GM21381 (cell line): ENCODE results near the gene ERMP1.
A peak's percentile ranks its signal among the peaks of the same experiment; 100 is the strongest.
"Not testable (repeated sequence)": the region's sequence is repeated elsewhere in the genome, so short reads cannot be mapped to it uniquely, and the experiment has no call there.

Experiments
- ATAC-seq: cut with Tn5 transposase; IDR thresholded peaks from one replicate; pipeline ENCODE4 v1.9.1; 2021; ENCODE audit warnings: mild to moderate bottlenecking, moderate library complexity; ENCODE audit not compliant: unreplicated experiment

The ERMP1 gene

DNA sequence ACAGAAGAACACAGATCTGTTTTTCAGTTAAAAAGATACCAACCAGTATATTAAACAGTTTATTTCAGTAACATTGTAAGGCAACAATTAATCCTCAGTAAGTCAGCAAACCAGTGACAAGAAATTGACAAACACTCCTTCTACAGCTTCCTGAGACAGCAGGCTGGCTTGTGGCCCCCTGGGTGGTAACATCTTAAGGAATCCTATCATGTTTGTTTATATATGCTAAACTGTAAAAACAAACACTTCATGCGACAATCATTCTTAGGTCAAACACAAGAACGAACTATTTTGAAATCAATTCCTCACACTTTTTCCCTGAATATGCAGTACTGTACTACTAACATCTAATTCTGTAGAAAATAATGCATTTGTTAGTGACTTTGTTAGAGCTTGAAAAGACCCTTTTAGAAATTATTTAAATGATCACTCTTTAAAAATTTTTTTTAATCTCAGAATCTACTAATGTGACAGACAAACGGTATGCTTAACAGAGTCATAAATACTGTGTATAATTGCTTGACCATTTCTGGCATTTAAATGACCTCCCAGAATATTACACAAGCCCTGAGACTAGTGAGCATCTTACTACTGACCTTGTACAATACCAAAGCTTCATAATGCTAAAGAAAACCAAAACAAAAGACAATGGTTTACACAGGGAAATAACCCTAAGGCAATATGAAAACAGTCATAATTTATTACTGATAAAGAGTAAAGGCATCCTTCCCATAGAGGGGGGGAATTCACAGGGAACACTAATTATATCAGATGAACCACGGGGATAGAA lies 48.2 kb downstream of the ERMP1 start:
- ATAC-seq = no peak

DNA sequence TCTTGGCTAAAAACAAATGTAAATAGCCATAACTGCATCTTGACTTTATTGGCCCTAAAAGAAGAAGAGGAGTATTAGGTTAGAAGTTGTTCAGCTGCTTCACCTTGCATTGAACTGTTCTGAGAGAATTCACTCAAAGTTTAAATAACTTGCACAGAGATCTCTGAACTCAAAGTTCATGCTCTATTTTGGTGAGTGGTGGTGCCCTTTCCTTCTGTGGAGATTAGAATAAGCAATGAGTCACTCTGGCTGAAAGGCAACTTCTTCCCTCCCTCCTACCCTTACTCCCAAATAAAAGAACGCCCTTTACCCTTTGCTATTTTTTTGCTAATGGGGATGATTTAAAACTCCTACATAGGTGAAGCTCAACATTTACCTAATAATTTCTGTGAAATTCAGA lies 48.9 kb downstream of the ERMP1 start:
- no peak for ATAC-seq

DNA sequence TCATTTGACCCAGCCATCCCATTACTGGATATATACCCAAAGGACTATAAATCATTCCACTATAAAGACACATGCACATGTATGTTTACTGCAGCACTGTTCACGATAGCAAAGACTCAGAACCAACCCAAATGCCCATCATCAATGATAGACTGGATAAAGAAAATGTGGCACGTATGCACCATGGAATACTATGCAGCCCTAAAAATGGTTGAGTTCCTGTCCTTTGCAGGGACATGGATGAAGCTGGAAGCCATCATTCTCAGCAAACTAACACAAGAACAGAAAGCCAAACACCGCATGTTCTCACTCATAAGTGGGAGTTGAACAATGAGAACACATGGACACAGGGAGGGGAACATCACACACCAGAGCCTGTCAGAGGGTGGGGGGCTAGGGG lies 49.5 kb downstream of the ERMP1 start:
- ATAC-seq = not testable (repeated sequence)

DNA sequence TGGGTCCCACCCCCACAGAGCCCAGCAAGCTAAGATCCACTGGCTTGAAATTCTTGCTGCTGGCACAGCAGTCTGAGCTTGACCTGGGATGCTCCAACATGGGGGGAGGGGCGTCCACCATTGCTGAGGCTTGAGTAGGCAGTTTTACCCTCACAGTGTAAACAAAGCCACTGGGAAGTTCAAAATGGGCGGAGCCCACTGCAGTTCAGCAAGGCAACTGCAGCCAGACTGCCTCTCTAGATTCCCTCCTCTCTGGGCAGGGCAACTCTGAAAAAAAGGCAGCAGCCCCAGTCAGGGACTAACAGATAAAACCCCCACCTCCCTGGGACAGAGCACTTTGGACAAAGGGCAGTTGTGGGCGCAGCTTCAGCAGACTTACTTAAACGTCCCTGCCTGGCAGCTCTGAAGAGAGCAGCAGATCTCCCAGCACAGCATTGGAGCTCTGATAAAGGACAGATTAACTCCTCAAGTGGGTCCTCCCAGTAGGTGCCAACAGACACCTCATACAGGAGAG lies 53.2 kb downstream of the ERMP1 start:
- not testable (repeated sequence) for ATAC-seq

DNA sequence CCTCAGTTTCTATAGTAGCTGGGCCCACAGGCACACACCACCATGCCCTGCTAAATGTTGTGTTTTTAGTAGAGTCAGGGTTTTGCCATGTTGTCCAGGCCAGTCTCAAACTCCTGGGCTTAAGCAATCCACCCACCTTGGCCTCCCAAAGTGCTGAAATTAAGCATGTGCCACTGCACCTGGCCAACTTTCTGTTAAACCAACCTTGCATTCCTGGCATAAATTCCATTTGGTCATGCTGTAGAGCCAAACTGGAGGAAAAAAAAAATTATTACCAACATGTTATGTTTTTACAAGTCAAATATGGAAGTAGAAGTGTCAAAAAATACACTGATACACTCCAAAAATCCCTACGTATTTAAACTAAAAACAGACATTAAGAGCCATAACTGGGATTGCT lies 54.1 kb downstream of the ERMP1 start:
- no peak for ATAC-seq

DNA sequence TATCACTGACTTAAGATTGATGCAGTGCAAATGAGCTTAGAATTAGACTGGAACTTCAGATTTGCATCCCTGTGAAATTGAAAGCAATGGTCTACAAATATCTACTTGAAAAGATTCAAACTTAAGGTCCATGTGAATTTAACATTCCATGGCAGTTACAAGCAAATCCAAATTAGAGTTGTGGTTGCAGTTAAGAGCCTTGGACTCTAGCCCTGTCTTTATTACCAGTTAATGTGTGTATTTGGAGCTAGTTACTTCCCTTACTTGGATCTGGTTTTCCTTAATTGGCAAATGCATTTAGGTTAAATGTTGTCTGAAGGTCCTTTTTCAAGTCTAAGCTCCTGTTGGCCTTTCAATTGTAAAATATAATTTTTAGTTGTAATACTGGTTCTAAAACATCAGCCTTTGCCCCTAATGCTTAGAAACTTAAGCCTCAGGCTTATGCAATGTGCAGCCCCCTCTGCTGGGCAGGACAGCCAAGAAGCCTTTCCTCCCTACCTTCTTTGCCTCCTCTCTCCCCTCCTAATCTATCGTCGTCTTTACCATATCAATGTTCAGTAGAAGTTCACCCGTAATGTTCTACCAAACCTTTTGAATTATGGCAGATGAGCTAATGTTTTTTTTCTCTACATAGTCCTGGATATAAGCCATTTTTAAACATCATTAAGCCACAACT lies 59.5 kb downstream of the ERMP1 start:
- no peak for ATAC-seq

DNA sequence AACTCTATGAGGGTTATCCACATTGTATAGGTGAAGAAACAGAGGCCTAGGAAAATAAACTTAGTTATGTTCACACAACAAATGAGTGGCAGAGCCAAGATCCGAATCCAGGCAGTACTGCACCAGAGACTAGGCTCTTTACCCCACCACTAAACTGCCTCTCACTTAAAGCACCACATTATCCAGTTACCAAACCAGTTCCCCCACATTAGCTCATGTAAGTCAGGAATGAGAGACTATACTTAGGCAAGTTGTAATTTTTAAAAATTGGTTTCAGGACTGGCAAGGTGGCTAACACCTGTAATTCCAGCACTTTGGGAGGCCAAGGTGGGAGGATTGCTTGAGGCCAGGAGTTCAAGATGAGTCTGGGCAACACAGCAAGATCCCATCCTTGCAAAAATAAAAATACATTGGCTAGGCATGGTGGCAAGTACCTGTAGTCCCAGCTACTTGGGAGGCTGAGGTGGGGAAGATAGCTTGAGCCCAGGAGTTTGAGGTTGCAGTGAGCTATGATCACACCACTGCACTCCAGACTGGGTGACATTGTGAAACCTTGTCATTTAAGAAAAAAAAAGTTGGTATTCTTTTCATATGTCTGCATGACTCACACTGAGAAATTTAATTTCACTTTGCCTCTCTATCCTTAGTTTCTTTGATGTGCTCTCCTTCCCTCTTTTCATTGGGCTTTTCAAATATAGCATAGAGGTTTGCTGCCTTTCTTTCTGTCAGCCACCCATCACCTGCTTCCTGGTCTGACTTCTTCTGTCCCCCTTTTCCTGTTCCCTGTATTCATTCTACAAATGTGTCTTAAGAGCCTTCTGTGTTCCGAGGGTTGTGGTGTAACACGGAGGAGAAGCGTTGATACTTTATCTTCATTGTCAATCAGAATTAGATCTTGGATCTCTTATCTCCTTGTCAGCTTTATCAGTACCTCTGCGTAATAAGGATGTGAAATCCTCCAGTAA lies 64.7 kb downstream of the ERMP1 start:
- ATAC-seq = peak; percentile 53

DNA sequence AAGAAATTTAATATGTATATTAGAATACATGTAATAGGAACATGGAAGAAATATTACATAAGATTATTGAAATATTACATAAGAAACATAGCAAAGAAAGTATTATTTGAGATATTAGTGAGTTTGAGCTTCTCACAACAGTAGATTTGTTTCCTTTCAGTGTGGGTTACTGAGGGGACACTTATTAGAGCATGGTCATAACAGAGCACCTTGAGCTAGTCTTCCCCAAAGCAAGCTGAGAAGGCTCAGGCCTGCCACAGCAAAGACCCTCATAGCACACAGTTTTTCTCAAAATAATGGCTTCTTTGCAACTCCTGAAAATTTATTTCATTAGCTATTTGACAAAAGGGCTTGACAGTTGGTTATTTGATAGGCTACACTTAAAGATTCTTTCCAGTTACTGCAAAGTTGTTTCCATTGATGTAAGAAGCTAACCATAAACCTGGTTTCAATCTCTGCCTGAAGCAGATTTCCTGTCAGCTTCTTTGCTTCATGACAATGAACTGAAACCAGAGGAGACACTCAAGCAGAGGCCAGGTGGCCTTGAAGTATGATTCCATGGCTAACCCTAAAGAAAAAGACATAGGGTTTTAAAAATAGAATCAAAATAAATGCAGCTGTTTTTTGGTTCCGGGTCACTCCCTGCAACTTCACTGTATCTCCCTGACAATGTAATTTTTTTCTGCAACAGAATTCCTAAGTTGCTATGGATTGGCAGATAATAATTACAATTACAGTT lies 68.6 kb downstream of the ERMP1 start:
- peak; percentile 79 for ATAC-seq

DNA sequence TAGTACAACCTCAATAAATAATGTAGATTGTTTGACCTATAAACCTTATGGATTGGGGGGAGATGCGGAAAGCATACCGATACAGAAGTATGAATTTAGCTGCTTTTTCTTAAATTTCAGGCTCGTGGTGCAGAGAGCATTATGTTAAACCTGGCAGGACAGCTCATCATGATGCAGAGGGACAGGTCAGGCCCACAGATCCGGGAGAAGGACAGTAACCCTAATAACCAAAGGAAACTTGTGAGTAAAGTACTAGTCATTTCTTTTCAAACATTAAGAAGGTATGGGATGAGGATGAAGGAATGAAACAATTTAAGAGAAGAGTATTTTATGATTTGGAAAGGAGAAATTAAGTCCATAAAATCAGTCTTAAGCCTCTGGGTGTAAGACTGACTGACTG lies 70.5 kb downstream of the ERMP1 start:
- no peak for ATAC-seq

DNA sequence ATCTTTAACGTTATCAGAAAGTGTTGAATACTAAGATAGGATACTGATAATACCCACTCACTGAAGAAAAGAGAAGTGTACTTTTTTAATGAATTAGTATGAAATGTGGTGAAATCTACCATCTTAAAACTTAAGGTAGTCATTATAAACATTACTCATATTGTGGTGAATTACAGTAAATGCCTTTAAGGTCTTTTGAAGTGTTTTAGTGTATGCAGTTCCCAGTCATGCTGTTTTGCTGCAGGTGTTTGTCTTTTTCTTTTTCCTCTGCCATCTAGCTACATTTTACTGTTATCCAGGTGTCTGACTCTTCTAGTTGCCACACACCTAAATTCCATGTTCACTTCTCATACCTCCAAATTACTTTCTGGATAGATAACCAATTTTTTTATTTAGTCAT lies 72.6 kb downstream of the ERMP1 start:
- ATAC-seq = no peak

DNA sequence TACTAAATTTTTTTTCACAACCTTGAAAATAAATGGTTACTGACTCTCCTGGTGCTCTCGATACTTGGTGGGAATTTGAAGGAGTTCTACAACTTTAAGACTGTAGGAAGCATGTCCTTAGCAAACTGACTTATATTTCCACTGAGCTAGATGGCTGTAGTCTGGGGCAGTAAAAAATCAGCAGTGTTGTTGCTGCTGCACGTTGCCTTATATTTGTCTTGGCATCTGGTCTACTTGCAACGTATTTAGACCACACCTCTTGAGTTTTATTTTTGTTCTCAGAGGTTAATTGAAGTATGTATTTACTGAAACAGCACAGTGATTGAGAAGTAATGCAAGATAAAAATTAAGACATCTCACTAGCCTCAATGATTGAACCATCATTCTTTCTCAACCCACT lies 76.3 kb downstream of the ERMP1 start:
- ATAC-seq = no peak

DNA sequence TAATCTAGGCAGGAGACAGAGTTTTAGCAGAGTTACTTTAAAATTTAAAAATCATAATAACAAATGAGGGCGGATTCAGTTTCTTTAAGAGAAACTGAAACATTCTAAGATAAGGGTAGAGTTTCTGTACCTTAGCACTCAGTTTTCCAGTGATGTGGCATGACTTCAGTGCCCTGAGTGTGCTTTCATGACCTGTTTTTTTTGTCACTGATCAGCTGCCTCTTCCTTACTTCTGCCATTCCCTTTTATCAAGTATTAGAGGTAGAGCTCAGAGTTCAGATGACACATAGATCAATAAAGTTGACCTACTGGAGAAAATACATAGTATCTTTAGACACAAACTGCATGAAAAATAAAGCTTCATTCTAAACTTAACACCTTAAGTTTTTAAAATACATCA lies 82.3 kb downstream of the ERMP1 start:
- ATAC-seq = no peak

DNA sequence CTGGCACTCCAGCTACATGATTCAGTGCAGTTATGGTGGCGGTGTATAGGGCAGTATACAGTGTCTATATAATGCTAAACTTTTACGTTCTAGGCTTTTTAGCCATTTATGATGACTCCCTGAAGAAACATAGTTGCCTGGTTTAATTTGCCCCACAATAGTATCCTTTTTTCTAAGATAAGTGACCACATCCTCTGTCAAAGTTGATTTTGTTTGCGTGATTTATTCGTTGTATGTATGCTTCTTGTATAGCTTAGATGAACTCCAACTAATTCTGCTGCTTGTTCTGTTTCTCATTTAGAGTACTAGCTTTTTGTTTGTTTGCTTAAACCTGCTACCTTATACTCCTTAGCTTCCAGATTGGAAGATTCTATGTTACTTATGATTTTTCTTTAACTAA lies 83.6 kb downstream of the ERMP1 start:
- ATAC-seq = no peak

DNA sequence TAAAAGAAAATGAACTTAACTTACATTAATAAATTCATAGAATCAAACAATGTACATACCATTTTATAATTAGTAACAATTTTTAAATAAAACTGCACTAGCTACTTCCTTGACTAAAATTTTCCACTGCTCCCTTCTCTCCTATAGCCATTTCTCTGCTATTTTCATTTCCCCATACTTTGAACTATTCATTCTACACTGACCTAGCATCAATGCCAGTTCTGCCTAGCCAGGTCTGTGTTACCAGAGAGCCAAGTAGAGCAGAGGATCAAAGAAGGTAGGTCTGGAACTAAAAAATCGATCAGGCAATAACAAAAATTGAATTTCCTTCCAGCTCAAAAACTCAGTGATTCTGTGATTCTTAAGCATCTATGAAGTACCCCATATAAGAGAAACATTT lies 84.5 kb downstream of the ERMP1 start:
- no peak for ATAC-seq

DNA sequence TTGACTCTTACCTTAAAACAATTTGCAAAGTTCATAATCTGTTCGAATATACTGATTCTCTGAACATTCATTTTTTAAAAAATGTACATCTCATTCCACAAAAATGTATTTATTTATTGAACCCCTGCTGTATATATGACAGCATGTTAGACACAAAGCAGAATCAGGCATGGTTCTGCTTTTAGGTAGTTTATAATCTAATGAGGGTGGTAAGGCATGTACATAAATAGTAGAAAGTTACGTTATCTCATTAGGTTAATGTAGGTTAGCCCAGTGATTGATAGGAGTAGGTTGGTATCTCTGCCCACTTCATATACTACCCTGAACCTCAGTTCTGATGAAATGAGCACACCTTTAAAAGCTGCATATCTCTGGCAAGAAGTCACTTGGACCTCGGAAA lies 89.8 kb downstream of the ERMP1 start:
- no peak for ATAC-seq

DNA sequence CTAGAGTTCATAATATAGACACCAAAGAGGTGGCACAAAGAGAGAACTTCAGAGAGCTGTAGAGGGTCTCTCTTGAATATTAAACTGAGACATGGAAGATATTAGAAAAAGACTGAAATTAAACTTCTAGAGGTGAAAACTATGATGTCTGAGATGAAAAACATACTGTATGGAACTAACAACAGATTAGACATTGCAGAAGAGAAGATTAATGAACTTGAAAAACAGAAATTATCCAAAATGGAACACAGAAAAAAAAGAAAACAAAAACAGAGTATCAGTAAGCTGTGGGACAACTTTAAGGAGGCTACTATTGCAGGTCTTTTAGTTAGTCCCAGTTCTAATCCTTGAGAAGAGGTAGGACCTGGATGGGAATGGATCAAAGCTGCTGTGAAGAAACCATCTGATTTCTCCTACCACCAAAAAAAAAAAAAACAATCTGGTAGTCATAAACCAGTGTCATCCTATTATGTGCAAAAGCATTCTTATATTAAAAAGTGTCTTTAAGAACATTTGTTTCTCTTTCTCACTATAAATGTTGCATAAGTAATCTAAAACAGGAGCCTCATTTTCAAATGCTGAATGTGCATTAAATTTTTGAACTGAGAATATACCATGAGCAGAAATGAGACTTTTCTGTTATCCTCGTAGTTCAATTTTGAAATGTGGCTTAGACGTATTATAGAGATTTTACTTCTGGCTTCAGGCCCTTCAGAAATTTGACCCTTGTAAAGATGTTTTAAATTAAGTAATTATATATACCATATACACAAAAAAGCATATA lies 96.2 kb downstream of the ERMP1 start:
- no peak for ATAC-seq

DNA sequence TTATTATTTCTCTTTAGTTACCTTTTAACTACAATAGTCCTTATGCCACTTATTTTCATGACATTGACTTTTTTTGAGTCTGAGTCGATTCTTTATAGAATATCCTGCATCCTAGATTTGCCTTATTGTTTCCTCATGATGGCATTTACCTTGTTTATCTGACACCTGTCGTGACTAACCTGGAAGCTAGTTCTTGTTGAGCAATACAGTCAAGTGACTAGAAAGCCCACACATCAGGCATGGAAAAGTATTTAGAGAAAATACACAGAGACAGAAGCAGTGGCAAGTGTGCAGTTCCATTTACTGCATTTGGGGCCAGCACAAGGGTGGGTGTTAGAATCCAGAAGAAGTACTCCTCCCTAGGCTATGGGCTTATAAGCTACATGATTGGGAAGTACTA lies 97.8 kb downstream of the ERMP1 start:
- ATAC-seq = no peak
